OCI-LY1 (cell line): ENCODE results near the gene ZNF316.

ENCODE experiments used
- H2AFZ ChIP-seq: fragments of 200-600 bp; sonication (generic), shearing (Covaris generic); 2 replicates; pipeline ENCODE4 v1.6.0; 2014; ENCODE audit warnings: antibody characterized with exemption, mild to moderate bottlenecking, low read length
- H3F3A ChIP-seq: fragments of 200-600 bp; sonication (generic), shearing (Covaris generic); 2 replicates; pipeline ENCODE4 v1.6.0; 2014; ENCODE audit warnings: mild to moderate bottlenecking, antibody characterized with exemption, low read length, moderate library complexity; ENCODE audit not compliant: insufficient read depth
- H3K27ac ChIP-seq: fragments of 200-600 bp; sonication (generic); 2 replicates; pipeline ENCODE4 v1.5.1; 2014; ENCODE audit warnings: low read length, mixed run types, mild to moderate bottlenecking, low read depth; ENCODE audit not compliant: poor library complexity, severe bottlenecking
- H3K27me3 ChIP-seq: fragments of 200-600 bp; sonication (generic); 2 replicates; pipeline ENCODE4 v1.6.0; 2014; ENCODE audit warnings: antibody characterized with exemption, mild to moderate bottlenecking, low read length, moderate library complexity; ENCODE audit not compliant: insufficient read depth
- H3K36me3 ChIP-seq: fragments of 200-600 bp; sonication (generic); 2 replicates; pipeline ENCODE4 v1.6.1; 2014; ENCODE audit warnings: mild to moderate bottlenecking, antibody characterized with exemption, low read length, moderate library complexity, mixed read lengths; ENCODE audit not compliant: insufficient read depth
- H3K4me1 ChIP-seq: fragments of 200-600 bp; sonication (generic); 2 replicates; pipeline ENCODE4 v1.5.1; 2014; ENCODE audit warnings: mild to moderate bottlenecking, low read length, moderate library complexity; ENCODE audit not compliant: insufficient read depth, severe bottlenecking
- H3K4me2 ChIP-seq: fragments of 200-600 bp; sonication (generic), shearing (Covaris generic); 2 replicates; pipeline ENCODE4 v1.6.1; 2014; ENCODE audit warnings: low read length
- H3K4me3 ChIP-seq: fragments of 200-600 bp; sonication (generic); 2 replicates; pipeline ENCODE4 v1.5.1; 2014; ENCODE audit warnings: low read length, low read depth, mild to moderate bottlenecking, mixed read lengths; ENCODE audit not compliant: poor library complexity, severe bottlenecking
- H3K79me2 ChIP-seq: fragments of 200-600 bp; shearing (Covaris generic); 2 replicates; pipeline ENCODE4 v1.6.1; 2016; ENCODE audit warnings: mixed run types, low read length, mixed read lengths; ENCODE audit not compliant: insufficient read depth
- H3K9ac ChIP-seq: fragments of 200-600 bp; sonication (generic), shearing (Covaris generic); 2 replicates; pipeline ENCODE4 v1.6.1; 2014; ENCODE audit warnings: mild to moderate bottlenecking, low read length, mixed read lengths
- H3K9me2 ChIP-seq: fragments of 200-600 bp; sonication (generic), shearing (Covaris generic); 2 replicates; pipeline ENCODE4 v1.6.1; 2014; ENCODE audit warnings: low read depth, mild to moderate bottlenecking, low read length, mixed read lengths
- H3K9me3 ChIP-seq: fragments of 200-600 bp; shearing (Covaris generic); 2 replicates; pipeline ENCODE4 v1.6.1; 2014; ENCODE audit warnings: low read length, mixed read lengths
- H4K20me1 ChIP-seq: fragments of 200-600 bp; sonication (generic), shearing (Covaris generic); 2 replicates; pipeline ENCODE4 v1.6.0; 2016; ENCODE audit warnings: mild to moderate bottlenecking, low read length; ENCODE audit not compliant: insufficient read depth
- EZH2 ChIP-seq: fragments of 200-600 bp; sonication (generic), shearing (Covaris generic); IDR thresholded peaks from 2 replicates; pipeline ENCODE4 v1.8.0; 2017; ENCODE audit warnings: borderline replicate concordance, mixed run types, mild to moderate bottlenecking, antibody characterized with exemption, low read length, moderate library complexity, mixed read lengths
- TF ChIP-seq, protein P1 (sequence below): fragments of 200-600 bp; sonication (generic), shearing (Covaris generic); IDR thresholded peaks from 2 replicates; pipeline ENCODE4 v1.5.1; 2017; ENCODE audit warnings: mild to moderate bottlenecking, antibody characterized with exemption, low read length, moderate library complexity, mixed read lengths

Gene ZNF316

DNA sequence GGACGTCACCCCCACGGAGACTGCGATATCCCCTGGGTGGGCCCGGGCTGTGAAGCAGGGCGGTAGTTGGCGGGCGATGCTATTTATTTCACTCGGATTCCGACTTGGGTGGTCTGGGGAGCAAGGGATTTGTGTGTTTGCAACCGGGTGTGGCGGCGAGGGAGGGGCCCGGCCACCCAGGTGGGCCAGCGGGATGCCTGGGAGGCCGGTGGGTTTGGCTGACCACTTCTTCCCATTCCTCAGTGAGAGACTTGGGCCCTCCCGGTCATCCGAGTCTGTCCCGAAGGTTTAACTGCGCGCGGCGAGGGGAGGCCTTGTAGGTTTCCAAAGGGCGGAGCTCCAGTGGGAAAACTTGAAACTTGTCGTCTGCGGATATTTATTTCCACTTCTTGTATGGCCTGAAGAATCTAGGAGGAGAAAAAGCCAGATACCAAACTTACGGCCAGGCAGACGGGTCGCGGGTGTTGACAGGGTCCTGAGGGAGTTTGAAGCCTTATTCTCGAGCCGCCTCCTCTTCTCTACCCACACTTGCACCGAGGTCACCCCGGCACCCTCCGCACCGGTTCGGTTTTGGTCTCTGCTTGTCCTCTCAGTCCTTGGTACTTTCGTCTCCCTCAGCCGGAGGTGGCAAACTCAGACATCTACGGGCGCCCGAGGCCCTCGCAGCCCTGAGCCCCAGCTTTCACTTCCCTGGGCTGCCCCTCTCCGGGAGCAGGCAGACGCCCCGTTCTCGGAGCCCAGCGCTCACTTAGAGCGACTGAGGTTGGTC is 17.9 kb downstream of the ZNF316 start:
- no peak for TF ChIP-seq EZH2
- TF ChIP-seq, protein P1, sequence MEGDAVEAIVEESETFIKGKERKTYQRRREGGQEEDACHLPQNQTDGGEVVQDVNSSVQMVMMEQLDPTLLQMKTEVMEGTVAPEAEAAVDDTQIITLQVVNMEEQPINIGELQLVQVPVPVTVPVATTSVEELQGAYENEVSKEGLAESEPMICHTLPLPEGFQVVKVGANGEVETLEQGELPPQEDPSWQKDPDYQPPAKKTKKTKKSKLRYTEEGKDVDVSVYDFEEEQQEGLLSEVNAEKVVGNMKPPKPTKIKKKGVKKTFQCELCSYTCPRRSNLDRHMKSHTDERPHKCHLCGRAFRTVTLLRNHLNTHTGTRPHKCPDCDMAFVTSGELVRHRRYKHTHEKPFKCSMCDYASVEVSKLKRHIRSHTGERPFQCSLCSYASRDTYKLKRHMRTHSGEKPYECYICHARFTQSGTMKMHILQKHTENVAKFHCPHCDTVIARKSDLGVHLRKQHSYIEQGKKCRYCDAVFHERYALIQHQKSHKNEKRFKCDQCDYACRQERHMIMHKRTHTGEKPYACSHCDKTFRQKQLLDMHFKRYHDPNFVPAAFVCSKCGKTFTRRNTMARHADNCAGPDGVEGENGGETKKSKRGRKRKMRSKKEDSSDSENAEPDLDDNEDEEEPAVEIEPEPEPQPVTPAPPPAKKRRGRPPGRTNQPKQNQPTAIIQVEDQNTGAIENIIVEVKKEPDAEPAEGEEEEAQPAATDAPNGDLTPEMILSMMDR: no peak
- Histone ChIP-seq H3K79me2 (no peaks in the 10 kb centered on the region), H3K9me3 (0 out of 2 replicates have a peak, but pooled peaks cover 4% of the 10 kb centered on the region)

DNA sequence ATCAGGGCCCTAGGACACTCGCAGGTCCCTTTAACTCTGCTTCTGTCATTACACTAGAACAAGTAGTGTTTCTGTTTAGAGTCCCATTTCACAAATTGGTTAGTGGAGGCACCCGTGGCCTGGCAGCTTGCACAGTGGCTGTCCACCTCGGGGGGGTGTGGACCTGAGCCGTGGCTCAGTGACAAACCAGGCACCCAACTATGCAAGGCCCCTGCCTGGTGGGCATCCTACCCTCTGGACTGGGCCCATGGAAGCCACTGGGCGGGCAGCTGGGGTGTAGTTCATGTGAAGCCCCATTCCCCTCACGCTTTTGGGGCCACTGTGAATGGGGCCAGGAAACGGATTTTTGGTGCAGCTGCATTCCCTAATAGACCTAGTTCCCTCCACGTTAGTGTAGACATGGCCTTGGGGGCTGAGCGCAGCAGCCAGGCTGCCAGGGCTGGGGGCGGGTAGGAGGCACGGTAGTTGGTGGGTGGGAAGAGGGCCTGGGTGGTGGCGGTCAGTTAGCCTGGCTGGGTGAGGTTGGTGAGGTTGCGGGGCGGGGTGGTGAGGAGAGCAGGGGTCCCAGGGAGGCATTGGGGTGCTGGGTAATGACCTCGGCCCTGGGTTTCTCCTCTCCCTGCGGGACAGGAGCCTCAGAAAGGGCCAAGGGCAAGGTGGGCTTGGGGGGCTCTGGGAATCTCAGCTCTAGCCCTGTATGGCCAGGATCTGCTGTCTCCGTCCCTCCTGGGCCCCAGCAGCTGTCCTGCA is 18.7 kb downstream of the ZNF316 start:
- Histone ChIP-seq H3K4me2 (no peak overlapping the region), H3K27me3 (no peaks in the 10 kb centered on the region), H3K9me3 (no peaks in the 10 kb centered on the region), H3K4me1 (no peaks in the 10 kb centered on the region), H3K4me3 (no peak overlapping the region), H3K36me3 (peaks cover 42% of the 10 kb centered on the region), H4K20me1 (no peaks in the 10 kb centered on the region), H2AFZ (no peak overlapping the region), H3F3A (no peaks in the 10 kb centered on the region), H3K27ac (no peak overlapping the region), H3K79me2 (no peaks in the 10 kb centered on the region), H3K9ac (no peak overlapping the region), H3K9me2 (no peaks in the 10 kb centered on the region)
- no peak for TF ChIP-seq EZH2
- TF ChIP-seq, protein P1: no peak

More for the DNA sequence above, 17.9 kb downstream of the ZNF316 start:
- Histone ChIP-seq H3K9me2 (no peaks in the 10 kb centered on the region), H3K27me3 (no peaks in the 10 kb centered on the region), H3K9ac (no peak overlapping the region), H3K4me2 (no peak overlapping the region), H3F3A (no peaks in the 10 kb centered on the region), H4K20me1 (no peaks in the 10 kb centered on the region), H3K4me1 (no peaks in the 10 kb centered on the region), H3K4me3 (no peak overlapping the region), H3K27ac (no peak overlapping the region), H3K36me3 (peaks cover 50% of the 10 kb centered on the region), H2AFZ (no peak overlapping the region)

DNA sequence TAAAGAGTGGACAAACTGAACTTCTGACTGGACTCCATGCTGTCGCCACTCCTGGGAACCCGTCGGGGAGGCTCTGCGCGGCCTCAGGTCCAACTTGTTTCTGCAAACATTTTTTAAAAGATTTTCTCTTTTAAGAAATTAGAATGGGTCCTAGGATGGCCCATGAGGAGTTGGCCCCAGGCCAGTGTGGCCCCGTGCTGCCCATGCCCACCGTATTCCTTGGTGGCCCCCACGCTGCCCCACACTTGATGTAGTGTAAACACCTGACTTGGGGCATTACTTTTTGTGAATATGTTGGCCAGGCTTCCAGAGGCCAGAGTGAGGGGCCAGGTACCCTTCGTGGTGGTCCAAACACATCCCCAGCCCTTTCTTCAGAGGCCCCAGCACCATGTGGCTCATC is 19.3 kb downstream of the ZNF316 start:
- Histone ChIP-seq H3K79me2 (no peaks in the 10 kb centered on the region), H3K9me3 (no peaks in the 10 kb centered on the region), H3K9ac (no peak overlapping the region), H3K27me3 (no peaks in the 10 kb centered on the region), H2AFZ (no peak overlapping the region), H3K36me3 (peaks cover 37% of the 10 kb centered on the region), H3K4me2 (no peak overlapping the region), H3F3A (no peaks in the 10 kb centered on the region), H3K4me1 (no peaks in the 10 kb centered on the region), H3K9me2 (no peaks in the 10 kb centered on the region), H3K4me3 (no peak overlapping the region), H4K20me1 (no peaks in the 10 kb centered on the region), H3K27ac (no peak overlapping the region)
- TF ChIP-seq, protein P1: no peak
- no peak for TF ChIP-seq EZH2
